VCaP (cell line): Measurements from ENCODE around the gene KCTD16.
A peak's percentile ranks its signal among the peaks of the same experiment; 100 is the strongest.

Experiments
- H3K27ac ChIP-seq: fragments of 450-650 bp; 2 replicates; pipeline ENCODE4 v1.5.1; 2017
- TF ChIP-seq, protein P1 (sequence below): fragments of 450-650 bp; conservative IDR thresholded peaks from 2 replicates; pipeline ENCODE4 v1.5.1; 2017; ENCODE audit warnings: mild to moderate bottlenecking, moderate library complexity

Gene KCTD16

DNA sequence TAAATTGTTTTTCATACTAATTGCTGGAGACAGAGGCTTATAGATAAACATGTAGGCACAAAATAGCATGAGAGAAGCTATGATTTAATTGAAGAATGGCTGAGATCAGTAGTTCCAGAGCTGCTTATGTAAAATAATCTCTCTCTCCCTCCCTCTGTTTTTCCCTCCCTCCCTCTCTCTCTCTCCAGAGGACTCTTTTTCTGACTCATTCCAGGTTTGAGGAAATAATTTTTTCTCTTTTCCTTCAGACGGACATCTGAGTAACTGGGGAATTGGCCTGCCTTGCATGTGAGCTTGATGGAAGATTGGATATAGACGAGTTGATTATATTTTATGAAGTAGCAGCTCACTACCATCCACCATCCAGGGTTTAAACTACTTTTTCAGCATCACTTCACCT, 35.5 kb downstream of the KCTD16 start:
- TF ChIP-seq, protein P1, sequence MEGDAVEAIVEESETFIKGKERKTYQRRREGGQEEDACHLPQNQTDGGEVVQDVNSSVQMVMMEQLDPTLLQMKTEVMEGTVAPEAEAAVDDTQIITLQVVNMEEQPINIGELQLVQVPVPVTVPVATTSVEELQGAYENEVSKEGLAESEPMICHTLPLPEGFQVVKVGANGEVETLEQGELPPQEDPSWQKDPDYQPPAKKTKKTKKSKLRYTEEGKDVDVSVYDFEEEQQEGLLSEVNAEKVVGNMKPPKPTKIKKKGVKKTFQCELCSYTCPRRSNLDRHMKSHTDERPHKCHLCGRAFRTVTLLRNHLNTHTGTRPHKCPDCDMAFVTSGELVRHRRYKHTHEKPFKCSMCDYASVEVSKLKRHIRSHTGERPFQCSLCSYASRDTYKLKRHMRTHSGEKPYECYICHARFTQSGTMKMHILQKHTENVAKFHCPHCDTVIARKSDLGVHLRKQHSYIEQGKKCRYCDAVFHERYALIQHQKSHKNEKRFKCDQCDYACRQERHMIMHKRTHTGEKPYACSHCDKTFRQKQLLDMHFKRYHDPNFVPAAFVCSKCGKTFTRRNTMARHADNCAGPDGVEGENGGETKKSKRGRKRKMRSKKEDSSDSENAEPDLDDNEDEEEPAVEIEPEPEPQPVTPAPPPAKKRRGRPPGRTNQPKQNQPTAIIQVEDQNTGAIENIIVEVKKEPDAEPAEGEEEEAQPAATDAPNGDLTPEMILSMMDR, result no peak
- H3K27ac ChIP-seq, result no peak overlapping the region

DNA sequence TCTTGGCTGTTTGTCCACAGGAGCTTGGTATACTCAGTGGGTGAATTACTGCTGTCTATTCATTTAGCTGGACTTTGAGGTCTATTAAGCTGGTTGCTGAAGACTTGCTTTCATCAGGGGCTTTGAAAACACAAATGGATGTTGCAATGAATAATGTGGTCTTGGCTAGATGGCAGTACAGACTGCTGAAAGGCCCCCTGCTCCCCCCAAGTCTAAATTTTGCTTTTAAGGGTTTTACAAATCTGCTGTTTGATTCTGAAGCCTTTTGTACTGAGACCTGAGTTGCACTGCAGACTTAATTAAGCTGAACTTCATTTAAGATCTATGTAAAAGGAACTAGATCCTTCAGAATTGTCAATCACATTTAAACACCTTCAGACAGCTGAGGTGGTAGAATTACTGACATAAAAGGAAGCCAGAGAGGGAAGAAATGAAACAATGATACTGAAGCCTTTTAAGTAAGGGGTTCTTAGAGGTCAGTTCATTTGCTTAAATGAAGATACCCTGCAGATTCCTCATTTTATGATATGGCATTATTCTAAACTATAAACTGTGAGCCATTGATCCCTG, 37.3 kb downstream of the KCTD16 start:
- no peak overlapping the region for H3K27ac ChIP-seq
- TF ChIP-seq, protein P1, result no peak

DNA sequence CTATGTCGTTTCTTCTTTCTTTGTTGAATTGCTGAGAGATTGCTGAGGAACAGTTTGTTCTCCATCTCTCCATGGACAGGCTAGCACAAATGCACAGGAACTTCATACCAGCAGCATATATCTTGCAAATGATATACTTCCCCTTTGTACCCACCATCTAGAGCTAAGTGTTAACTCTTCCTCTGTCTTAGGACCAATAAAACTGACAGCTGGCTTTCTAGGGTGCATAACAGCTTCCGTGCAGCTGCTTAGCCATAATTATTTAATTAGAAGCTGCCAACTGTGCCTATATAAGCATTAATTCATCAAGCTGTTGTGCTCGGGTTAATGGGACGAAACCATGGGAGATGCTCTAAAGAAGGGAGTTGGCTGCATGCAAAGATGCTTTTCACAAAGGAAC, 38.7 kb downstream of the KCTD16 start:
- TF ChIP-seq, protein P1, result no peak
- no peak overlapping the region for H3K27ac ChIP-seq

DNA sequence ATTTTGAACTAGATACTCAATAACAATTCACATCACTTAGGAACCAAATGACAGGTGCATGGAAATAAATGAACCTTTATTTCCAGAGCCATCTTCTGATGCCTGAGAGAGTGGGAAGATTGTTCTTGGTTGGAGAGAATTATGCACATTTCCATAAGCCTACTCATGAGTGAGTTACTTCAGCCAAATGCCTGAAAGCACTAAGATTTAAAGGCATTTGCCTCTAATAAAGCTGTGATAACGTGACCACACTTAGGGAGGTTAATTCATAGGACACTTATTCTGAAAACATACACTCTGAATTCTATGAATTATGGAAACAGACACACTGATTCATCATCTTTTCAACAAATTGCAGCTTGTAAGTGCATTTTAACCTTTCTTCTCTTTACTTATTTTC, 40.0 kb downstream of the KCTD16 start:
- no peak overlapping the region for H3K27ac ChIP-seq

DNA sequence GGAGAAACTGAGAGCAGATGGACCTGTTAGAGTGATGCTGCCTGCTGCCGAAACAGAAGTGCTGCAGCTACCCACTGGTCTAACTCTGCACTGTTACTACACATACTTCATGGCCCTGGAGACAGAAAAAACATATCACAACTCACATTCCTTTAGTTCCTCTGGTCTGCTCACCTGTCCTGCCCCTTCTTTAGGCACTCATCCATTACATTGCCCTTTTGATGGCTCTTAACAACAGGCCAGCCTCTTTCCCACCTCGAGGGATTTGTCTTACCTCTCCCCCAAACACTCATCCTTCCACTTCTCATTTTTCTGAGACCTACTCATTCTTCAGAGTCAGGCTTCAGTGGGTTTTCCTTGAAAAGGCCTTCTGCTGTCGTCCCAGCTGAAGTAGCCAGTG, 49.2 kb downstream of the KCTD16 start:
- H3K27ac ChIP-seq, result no peak overlapping the region
- TF ChIP-seq, protein P1, result no peak

More for the DNA sequence above, 40.0 kb downstream of the KCTD16 start:
- TF ChIP-seq, protein P1, result no peak

DNA sequence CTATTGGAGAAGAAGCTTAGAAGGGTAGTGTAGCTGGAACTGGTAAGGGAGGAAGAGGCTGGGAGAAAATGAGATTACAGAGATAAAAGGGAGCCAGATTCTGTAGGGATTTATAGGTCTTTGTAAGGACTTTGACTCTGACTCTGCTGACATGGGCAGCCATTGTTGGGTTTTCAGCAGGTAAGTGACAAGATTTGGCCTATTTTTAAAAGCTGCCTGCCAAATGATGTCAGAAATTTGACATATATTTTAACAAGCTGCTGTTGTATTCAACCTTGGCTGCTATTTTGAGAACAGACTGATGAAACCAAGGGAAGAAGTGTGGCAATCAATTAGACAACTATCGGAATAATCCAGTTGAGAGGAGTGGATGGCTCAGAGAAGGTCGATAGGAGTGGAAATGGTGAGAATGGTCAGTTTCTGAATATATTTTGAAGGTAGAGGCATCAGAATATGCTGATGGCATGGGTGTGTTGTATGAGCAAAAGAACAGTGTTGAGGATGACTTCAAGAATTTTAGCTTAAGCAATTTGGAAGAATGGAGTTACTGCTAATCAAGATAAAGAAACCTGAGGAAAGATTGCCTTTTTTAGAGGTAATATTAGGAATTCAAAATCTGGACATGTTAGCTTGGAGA, 56.8 kb downstream of the KCTD16 start:
- H3K27ac ChIP-seq, result no peak overlapping the region

DNA sequence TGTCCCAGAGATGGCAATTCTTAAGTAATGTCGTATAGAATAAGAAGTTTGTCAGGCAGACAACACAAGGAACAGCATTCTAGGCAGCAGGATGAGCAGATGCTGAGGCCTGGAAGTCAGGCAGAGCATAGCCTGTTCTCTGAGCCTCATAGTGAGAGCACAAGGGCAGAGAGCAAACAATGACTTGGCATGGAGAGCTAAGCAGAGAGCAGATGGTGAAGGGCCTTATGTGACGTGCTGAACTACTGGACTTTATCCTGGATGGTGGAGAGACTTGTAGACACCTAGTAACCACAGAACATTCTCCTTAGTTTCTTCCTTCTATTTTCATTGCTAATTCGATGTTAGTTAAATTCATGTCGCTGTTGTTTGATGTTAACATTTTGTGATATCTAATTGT, 60.1 kb downstream of the KCTD16 start:
- peak overlapping the region; percentile 2 for H3K27ac ChIP-seq
- TF ChIP-seq, protein P1, result no peak

More for the DNA sequence above, 56.8 kb downstream of the KCTD16 start:
- TF ChIP-seq, protein P1, result no peak
